ENCODE results near the gene EPHA7.

The EPHA7 gene

DNA sequence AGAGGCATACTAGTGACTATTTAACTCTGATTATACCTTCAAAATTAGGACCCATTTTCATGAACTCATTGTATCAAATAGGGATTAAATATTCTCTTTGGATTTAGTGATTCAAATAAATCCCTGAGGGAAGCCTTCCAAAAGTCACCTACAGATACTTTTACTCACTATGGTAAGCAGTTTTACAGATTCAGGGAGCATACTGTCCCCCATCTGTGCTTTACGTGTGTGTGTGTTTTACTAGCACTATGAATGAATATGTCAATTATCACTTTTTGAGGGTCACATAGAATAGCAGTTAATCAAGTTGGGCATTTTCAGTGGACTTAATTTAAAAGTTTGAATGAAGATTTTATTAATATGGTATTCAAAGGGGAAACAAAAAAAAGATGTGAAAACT, 96.7 kb downstream of the EPHA7 start:
- no peak for DNase-seq

DNA sequence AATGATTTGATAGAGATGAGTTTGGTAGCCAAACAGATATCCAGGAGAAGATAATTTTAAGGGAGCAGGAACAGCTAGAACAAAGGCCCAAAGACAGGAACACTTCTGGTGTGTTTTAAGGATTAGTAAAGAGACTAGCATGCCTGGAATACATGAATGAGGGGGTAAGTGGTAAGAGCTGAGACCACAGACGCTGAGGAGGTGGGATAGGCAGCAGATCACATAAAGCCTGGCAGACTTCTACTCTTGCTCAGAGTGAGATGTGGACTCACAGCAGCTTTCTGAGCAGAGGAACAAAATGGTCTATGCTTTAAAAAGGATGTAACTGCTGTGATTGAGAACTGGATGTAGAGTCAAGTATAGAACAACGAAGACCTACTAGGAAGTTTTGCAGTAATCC, 100.1 kb downstream of the EPHA7 start:
- DNase-seq: no peak

DNA sequence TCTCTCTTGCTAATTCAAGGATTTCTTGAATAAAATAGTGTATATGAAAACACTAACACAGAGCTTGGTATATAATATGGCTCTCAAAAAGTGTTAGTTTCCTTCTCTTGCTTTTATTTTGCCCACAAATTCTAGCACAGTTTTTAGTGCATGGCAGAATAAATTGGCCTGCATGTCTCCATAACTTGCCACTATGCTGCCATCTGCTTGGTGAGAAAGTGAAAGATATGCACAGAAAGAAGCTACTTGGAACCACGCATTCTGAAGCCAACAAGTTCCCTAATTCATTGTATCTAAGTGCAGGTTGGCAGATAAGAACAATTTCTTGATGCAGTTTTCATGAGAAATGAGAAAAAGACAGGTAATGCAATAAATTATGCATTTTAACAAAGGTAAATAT, 101.2 kb downstream of the EPHA7 start:
- no peak for DNase-seq

DNA sequence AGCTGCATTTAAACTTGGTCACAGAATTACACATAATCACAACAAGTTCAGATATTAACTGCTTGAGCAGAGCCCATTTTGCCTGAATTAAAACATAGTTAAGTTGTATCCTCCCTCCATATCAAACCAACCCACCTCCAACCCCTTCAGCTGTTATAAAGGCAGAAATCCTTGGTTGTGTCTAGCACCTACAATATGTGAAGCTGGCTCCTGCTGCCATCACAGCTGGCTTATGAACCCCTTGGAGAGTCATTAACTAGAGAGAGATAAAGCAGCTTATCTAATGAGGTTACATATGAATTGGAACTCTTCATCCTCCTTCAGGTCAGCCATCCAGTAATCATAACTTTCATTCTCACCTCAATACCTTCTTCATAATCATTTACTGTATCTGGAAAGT, 101.8 kb downstream of the EPHA7 start:
- DNase-seq: no peak

DNA sequence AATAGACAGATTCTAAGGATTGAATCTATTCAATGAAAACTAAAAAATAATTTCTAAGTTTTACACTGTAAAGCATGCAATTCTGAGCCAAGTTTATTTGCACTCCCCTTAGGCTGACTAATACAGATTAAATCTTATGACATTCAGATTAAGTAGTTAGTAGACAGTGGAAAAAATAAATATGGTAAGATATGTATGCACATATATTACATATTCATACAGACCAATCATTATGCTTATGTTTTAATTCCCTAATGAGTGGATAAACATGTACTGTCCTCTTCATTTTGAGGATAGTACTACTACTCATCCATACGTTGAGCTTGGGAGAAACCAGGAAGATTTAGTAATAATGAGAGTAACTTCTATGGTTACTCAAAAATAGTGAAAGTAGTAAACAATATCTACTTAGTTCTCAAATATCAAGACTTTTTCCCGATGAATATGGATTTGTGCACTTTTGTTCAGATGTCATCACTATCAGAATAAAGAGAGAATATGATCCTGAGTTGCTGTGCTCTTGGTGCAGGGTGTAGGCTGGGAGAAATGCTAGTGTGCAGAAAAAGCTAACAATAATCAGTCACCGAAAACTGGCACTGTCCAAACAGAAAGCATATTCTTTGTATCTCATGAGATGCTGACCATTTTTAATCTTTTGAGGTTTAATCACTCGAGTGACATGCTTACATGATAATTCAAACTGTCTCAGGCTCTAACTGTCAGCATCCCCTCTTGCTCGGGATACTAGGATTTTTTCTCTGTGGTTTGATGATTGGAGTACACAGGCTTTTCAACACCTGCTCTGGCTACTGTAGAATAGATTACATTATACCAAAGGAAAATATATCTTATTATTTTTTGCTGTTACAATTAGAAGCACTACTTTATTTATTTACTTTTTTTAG, 111.6 kb downstream of the EPHA7 start:
- DNase-seq: no peak

GRCh38 chr6:93305088-93305487, 114.3 kb downstream of the EPHA7 start:
- no peak for DNase-seq

GRCh38 chr6:93304505-93304904, 114.9 kb downstream of the EPHA7 start:
- DNase-seq: no peak

GRCh38 chr6:93300661-93301060, 118.7 kb downstream of the EPHA7 start:
- no peak for DNase-seq

GRCh38 chr6:93299622-93300021, 119.7 kb downstream of the EPHA7 start:
- DNase-seq: no peak

GRCh38 chr6:93295631-93296030, 123.7 kb downstream of the EPHA7 start:
- DNase-seq: no peak

- no peak for DNase-seq
Observed at GRCh38 chr6:93294879-93295278, 124.5 kb downstream of the EPHA7 start.

DNA sequence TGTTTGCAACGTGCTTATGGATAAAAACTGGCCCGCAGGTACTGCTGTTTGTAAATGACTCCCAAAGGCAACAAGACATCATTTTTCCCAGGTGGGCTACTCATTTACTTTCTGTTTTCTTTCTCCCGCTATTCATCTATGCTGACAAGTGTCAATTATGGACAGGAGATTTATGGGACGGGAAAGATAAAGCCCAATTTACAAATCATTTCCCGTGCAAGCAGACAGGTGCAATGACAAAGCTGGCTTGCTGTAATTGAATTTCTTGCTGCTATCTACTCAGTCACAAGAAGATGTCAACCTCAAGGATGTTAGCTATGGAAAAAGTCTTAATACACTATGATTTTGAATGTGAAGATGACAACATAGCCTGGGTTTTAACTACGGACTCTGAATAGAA, 125.5 kb downstream of the EPHA7 start:
- DNase-seq: no peak

- DNase-seq: no peak
Observed at GRCh38 chr6:93293460-93293859, 125.9 kb downstream of the EPHA7 start.

DNA sequence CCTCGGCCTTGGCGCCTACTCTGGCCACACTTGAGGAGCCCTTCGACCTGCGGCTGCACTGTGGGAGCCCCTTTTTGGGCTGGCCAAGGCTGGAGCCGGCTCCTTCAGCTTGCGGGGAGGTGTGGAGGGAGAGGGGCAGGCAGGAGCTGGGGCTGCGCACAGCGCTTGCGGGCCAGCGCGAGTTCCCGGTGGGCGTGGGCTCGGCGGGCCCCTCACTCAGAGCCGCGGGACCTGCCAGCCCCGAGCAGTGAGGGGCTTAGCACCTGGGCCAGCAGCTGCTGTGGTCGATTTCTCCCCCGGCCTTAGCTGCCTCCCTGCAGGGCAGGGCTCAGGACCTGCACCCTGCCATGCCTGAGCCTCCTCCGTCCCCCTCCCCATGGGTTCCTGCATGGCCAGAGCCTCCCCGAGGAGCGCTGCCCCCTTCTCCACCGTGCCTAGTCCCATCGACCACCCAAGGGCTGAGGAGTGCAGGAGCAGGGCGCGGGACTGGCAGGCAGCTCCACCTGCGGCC, 136.8 kb downstream of the EPHA7 start:
- DNase-seq: no peak

DNA sequence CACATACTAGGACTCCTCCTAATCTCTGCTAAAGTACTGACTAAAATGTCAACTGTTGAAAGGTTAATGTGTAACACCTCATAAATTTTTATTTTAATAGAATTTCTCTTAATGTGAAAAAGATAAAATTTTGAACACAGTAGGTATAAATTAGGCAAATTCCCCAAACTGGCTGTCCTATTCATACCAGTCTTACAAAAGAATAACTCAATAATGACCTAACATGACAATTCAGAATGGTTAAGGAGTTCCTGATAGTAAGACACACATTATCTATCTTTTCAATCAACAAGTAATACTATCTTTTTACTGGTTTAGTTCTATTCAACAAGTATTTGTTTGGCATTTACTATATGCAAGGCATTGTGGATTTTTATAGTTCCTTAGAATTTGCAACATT, 141.1 kb downstream of the EPHA7 start:
- DNase-seq: no peak

- no peak for DNase-seq
Observed at GRCh38 chr6:93272896-93273295, 146.5 kb downstream of the EPHA7 start.

GRCh38 chr6:93272211-93272610, 147.1 kb downstream of the EPHA7 start:
- DNase-seq: no peak

- DNase-seq: no peak
Observed at GRCh38 chr6:93266116-93266817, 153.1 kb downstream of the EPHA7 start.

DNA sequence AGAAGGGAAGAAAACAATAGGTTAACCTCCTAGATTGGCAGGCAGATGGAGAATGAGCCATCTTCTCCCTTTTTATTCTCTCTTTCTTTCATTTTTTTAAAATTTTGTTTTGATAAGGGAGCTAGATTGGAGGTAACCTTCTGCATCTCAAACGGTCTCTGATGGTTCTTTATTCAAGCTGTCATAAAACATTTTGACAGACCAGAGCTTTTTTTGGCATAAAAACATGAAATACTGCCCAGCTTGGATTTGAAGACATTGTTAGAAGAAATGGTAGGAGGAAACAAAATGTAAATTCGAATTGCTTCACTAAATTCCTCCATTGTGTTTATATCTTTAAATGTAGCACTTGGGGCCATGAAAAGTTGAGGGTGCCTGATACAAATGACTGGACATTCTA, 158.5 kb downstream of the EPHA7 start:
- no peak for DNase-seq

DNA sequence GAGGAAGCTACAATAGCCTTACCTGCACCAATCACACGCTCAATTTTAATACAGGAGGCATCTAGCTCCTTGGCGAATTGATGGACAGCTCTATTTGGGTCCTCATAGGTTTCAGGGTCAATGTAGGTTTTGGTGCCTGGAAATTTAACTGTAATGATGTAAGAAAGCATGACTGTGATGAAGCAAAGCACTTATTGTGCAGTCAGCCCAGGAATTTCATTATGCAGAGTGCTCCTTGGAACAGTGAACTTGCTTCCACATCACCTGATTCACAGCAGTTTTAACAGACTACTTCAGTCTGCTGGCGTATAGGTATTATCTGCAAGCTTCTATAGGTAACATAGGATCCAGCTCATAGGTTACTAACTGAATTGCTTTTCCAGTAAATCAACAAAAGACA, 160.0 kb downstream of the EPHA7 start:
- no peak for DNase-seq

- no peak for DNase-seq
Observed at GRCh38 chr6:93252930-93253329, 166.4 kb downstream of the EPHA7 start.

DNA sequence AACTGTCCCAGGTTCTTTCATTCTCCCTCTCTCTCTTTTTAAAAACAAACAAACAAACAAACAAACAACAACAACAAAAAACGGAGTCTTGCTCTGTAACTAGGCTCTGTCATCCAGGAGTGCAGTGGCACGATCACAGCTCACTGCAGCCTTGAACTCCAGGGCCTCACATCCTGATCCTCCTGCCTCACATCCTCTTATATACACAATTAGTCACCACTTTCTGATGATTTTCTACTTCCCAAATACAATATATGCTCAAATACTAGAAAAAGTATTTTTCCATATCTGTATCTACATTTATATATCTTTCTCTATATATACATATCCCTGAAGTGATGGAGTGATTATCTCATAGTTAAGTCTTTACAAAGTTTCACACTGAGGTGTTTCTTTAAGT, 170.7 kb downstream of the EPHA7 start:
- no peak for DNase-seq

GRCh38 chr6:93243231-93243778, 176.1 kb downstream of the EPHA7 start:
- DNase-seq: no peak

- DNase-seq: no peak
Observed at GRCh38 chr6:93242049-93242448, 177.3 kb downstream of the EPHA7 start.

All from CD4-positive, alpha-beta T cell treated with Interleukin-10 for 1 hour (primary cell).